HepG2 (cell line): Measurements from ENCODE around the gene ADAMTS13. TPM values are rescaled to one million over a fixed set of nuclear protein-coding genes. Genes with fewer than 3 reads are reported as not detected.

Source experiments
- ATAC-seq: fragments of 200-7000 bp; cut with Tn5 transposase; 3 replicates; pipeline ENCODE4 v1.9.1; 2020; ENCODE audit warnings: mild to moderate bottlenecking, moderate library complexity
- BruUV-seq: library from RNA; stranded (reverse); fragments of 400-500 nt; replicated peaks from 2 replicates; lab custom pipeline; 2021; lab: Mats Ljungman, UMichigan
- CTCF ChIA-PET: fragments of 300-600 bp; formaldehyde crosslinking; extraction: SDS; loops from one replicate; lab custom pipeline; 2021; ENCODE audit warnings: low total read pairs, inconsistent platforms, low intra/inter-chr PET ratio; lab: Yijun Ruan, JAX
- POLR2A ChIA-PET: fragments of 350-600 bp; sonication (Branson Sonifier 250); formaldehyde crosslinking; loops from one replicate; lab custom pipeline; 2020; ENCODE audit warnings: antibody characterized with exemption, inconsistent platforms; lab: Yijun Ruan, JAX
- DNase-seq: peaks from one replicate; pipeline ENCODE4 v3.0.0-alpha.2; 2015; ENCODE audit warnings: low spot score
- FAIRE-seq: peaks from 3 replicates; lab custom pipeline; 2011; peaks lifted over from hg19 to GRCh38; lab: Jason Lieb, UNC
- H2AFZ ChIP-seq: one replicate; pipeline ENCODE4 v1.6.1; 2011; ENCODE audit warnings: low read length, inconsistent platforms
- H3K27ac ChIP-seq: fragments of 300-600 bp; 3 replicates; pipeline ENCODE4 v1.8.0; 2011; ENCODE audit warnings: mixed run types, mild to moderate bottlenecking, mixed read lengths, low read length, inconsistent platforms; ENCODE audit not compliant: insufficient read depth; ENCODE audit errors: extremely low read length
- H3K27me3 ChIP-seq, 2 experiments: fragments of 200-600 bp in 1 of 2; 2 replicates in 1 of 2; 3 replicates in 1 of 2; pipeline versions ENCODE4 v1.6.0 to v1.8.0; 2011; ENCODE audit warnings: low read length in 2 of 2, mild to moderate bottlenecking in 2 of 2, moderate library complexity in 2 of 2, inconsistent platforms in 1 of 2; ENCODE audit not compliant: insufficient read depth in 2 of 2, control insufficient read depth in 1 of 2
- H3K36me3 ChIP-seq, 2 experiments: fragments of 200-600 bp in 1 of 2; replicated peaks in 1 of 2; 2 replicates in 1 of 2; 3 replicates in 1 of 2; pipeline versions ENCODE4 v1.5.1 to v1.8.0; 2011; ENCODE audit warnings: low read length in 2 of 2, inconsistent platforms in 1 of 2; ENCODE audit not compliant: insufficient read depth in 2 of 2, control insufficient read depth in 1 of 2
- H3K4me1 ChIP-seq: 2 replicates; pipeline ENCODE4 v1.5.1; 2012; ENCODE audit warnings: low read length, inconsistent platforms; ENCODE audit not compliant: insufficient read depth
- H3K4me2 ChIP-seq: 2 replicates; pipeline ENCODE4 v1.6.0; 2011; ENCODE audit warnings: low read depth, low read length, inconsistent platforms
- H3K4me3 ChIP-seq, 3 experiments: fragments of 200-600 bp in 1 of 3; sonication (generic), shearing (Covaris generic) in 1 of 3; replicated peaks in 1 of 3; 2 replicates each; pipeline ENCODE4 v1.5.1; 2011 to 2016; ENCODE audit warnings: low read length in 3 of 3, inconsistent platforms in 2 of 3, low read depth in 2 of 3, mild to moderate bottlenecking in 2 of 3, control low read depth in 1 of 3, mixed read lengths in 1 of 3; ENCODE audit not compliant: insufficient read depth in 1 of 3
- H3K79me2 ChIP-seq: one replicate; pipeline ENCODE4 v1.6.1; 2011; ENCODE audit warnings: low read length, inconsistent platforms; ENCODE audit not compliant: insufficient read depth
- H3K9ac ChIP-seq: 2 replicates; pipeline ENCODE4 v1.6.0; 2011; ENCODE audit warnings: mild to moderate bottlenecking, low read depth, low read length, inconsistent platforms; ENCODE audit not compliant: insufficient read depth
- H3K9me3 ChIP-seq: 2 replicates; pipeline ENCODE4 v1.5.1; 2012; ENCODE audit warnings: mild to moderate bottlenecking, low read length
- H4K20me1 ChIP-seq: 2 replicates; pipeline ENCODE4 v1.6.0; 2011; ENCODE audit warnings: inconsistent platforms, mild to moderate bottlenecking, low read length, moderate library complexity; ENCODE audit not compliant: insufficient read depth
- AGO2 ChIP-seq: fragments of 200-400 bp; formaldehyde crosslinking; optimal IDR thresholded peaks from 2 replicates; pipeline ENCODE3; 2017; ENCODE audit warnings: mild to moderate bottlenecking, low read depth, low read length, moderate library complexity
- POLR2A ChIP-seq, 2 experiments: IDR thresholded peaks; 2 replicates each; pipeline ENCODE4 v1.6.1; 2011; ENCODE audit warnings: low read depth in 2 of 2, low read length in 2 of 2, mild to moderate bottlenecking in 1 of 2, moderate library complexity in 1 of 2; ENCODE audit not compliant: insufficient read depth in 1 of 2
- RXRA ChIP-seq: sonication (generic); formaldehyde crosslinking; IDR thresholded peaks from 2 replicates; pipeline ENCODE4 v1.5.1; 2020; ENCODE audit warnings: missing genetic modification reagents
- ZNF263 ChIP-seq: sonication (generic); formaldehyde crosslinking; IDR thresholded peaks from 2 replicates; pipeline ENCODE4 v1.4.0; 2020; ENCODE audit warnings: missing genetic modification reagents
- ZNF318 ChIP-seq: sonication (generic); formaldehyde crosslinking; IDR thresholded peaks from 2 replicates; pipeline ENCODE4 v1.4.0; 2020; ENCODE audit warnings: mild to moderate bottlenecking, missing genetic modification reagents
- ZNF570 ChIP-seq: sonication (generic); formaldehyde crosslinking; IDR thresholded peaks from 2 replicates; pipeline ENCODE4 v1.4.0; 2020; ENCODE audit warnings: mild to moderate bottlenecking, missing genetic modification reagents, borderline replicate concordance
- WGBS: methylation state at CpG from one replicate; pipeline ENCODE4 v1.1.6; 2017; ENCODE audit warnings: low lambda C conversion rate; 5-methylcytosine and 5-hydroxymethylcytosine counted together
- in situ Hi-C: cut with HindIII; loops from 2 replicates; pipeline ENCODE4 v1.10.0; 2017; ENCODE audit warnings: low pct_unique_long_range_greater_than_20kb; ENCODE audit not compliant: extremely low pct_ligation_motif_present
- intact Hi-C: fragments of 100-400 bp; cut with micrococcal nuclease; formaldehyde crosslinking; loops from one replicate; pipeline ENCODE4 v1.10.0; 2022; ENCODE audit not compliant: unreplicated experiment
- polyA plus RNA-seq, 8 experiments: library from polyadenylated mRNA; depleted of rRNA in 3 of 8; stranded (reverse) in 7 of 8; unstranded in 1 of 8; fragments of >200 nt; fragmentation: Illumina TruSeq in 4 of 8; extraction: Trizol in 4 of 8; gene quantifications; 2 replicates each; pipeline versions ENCODE4 v1.2.1 to v1.2.3, GENCODE V29; 2011 to 2016; ENCODE audit warnings: low read depth in 4 of 8, missing spikeins in 1 of 8, mixed read lengths in 1 of 8; ENCODE audit not compliant: insufficient read depth in 1 of 8
- total RNA-seq, 5 experiments: library from RNA; depleted of rRNA; stranded (reverse); fragments of >200 nt; fragmentation: Illumina TruSeq; extraction: Trizol; gene quantifications; 2 replicates each; pipeline ENCODE4 v1.2.3, GENCODE V29; 2016; ENCODE audit warnings: low read depth in 1 of 5

The ADAMTS13 gene
- total and polyA plus RNA-seq, 2 of the 13 experiments (the other 11 are each of a cell fraction or from before 2014, with no cell fraction given), result 0.91 to 4.5 TPM

GRCh38 chr9:133402689-133403088, 19.5 kb upstream of the ADAMTS13 start:
- Histone ChIP-seq H3K9ac (no peak overlapping the region), H3K79me2 (no peaks in the 10 kb centered on the region), H3K4me2 (no peak overlapping the region), H3K27me3 (no peaks in the 10 kb centered on the region), H3K27ac (no peak overlapping the region), H4K20me1 (0 out of 2 replicates have a peak, but pooled peaks cover 4% of the 10 kb centered on the region), H3K4me1 (peaks cover 12% of the 10 kb centered on the region), H3K4me3 (no peak overlapping the region), H3K9me3 (no peaks in the 10 kb centered on the region), H3K36me3 (peaks cover 11 to 26% of the 10 kb centered on the region in 2 experiments; a peak in 4 of 5 replicates), H2AFZ (no peak overlapping the region)
- no peak for ATAC-seq
- in situ Hi-C loops, result no loop called here
- no CpG with 5 or more reads among the region's 7 CpGs for WGBS
- TF ChIP-seq POLR2A (IDR thresholded peaks at IDR 0.05; ENCODE audit: insufficient read depth in 1 of 2, low read depth in 2 of 2, low read length in 2 of 2) (peak in 1 of 2 experiments; percentile 3; a peak in 1 of 4 replicates), ZNF263 (CRISPR knock-in tag) (peak; percentile 81), RXRA (CRISPR knock-in tag) (no peak), AGO2 (peak; percentile 66), ZNF570 (CRISPR knock-in tag) (no peak), ZNF318 (CRISPR knock-in tag) (no peak)
- no peak for FAIRE-seq
- no peak for DNase-seq
- intact Hi-C loops, result no loop called here
- no TSS peak for BruUV-seq
- CTCF ChIA-PET, result interaction anchor here (1.3 kb wide), 1 partner anchor 46 kb away, joined by 3 read pairs; the partner anchor contains the start of genes SURF1 and SURF2
- POLR2A ChIA-PET, result interaction anchor here (1.0 kb wide), 1 partner anchor 39 kb away, joined by 4 read pairs; no protein-coding TSS in a partner anchor
